Upper lobe of left lung (tissue), 4 donors: ENCODE data around the gene OSBPL2.

Source experiments
- CTCF ChIP-seq, 6 experiments: fragments of 450-650 bp in 4 of 6; fragments of 200-600 bp in 2 of 6; sonication (generic) in 2 of 6; IDR thresholded peaks; one replicate each; pipeline ENCODE4 v1.5.1; 2016 to 2019; ENCODE audit warnings: antibody characterized with exemption in 6 of 6
- EP300 ChIP-seq, 4 donors: sonication (generic); formaldehyde crosslinking; IDR thresholded peaks; one replicate each; pipeline ENCODE4 v1.5.1; 2017; ENCODE audit warnings: antibody characterized with exemption in 4 of 4, control low read depth in 2 of 4
- POLR2A ChIP-seq, 4 donors: fragments of 450-650 bp; IDR thresholded peaks; one replicate each; pipeline ENCODE4 v1.5.1; 2016 to 2017; ENCODE audit warnings: antibody characterized with exemption in 4 of 4, mild to moderate bottlenecking in 2 of 4
- POLR2AphosphoS5 ChIP-seq, 2 donors: sonication (generic); formaldehyde crosslinking; IDR thresholded peaks; one replicate each; pipeline ENCODE4 v1.5.1; 2017; ENCODE audit warnings: antibody characterized with exemption in 2 of 2

- TF ChIP-seq CTCF (IDR thresholded peaks at IDR 0.05) (no peak), POLR2A (IDR thresholded peaks at IDR 0.05) (no peak), EP300 (IDR thresholded peaks at IDR 0.05) (no peak), POLR2AphosphoS5 (IDR thresholded peaks at IDR 0.05) (no peak)
Measured at GRCh38 chr20:62287129-62287528, 48.8 kb downstream of the OSBPL2 start.
